IMR-90 (cell line): ENCODE results near the gene ARFIP1. TPM values are rescaled to one million over a fixed set of nuclear protein-coding genes. Genes with fewer than 3 reads are reported as not detected.

ENCODE experiments used
- ATAC-seq: fragments of 200-7000 bp; cut with Tn5 transposase; 2 replicates; pipeline ENCODE4 v1.9.1; 2020; ENCODE audit warnings: low read depth, mild to moderate bottlenecking, moderate library complexity
- BruUV-seq: library from RNA; stranded (reverse); fragments of 400-500 nt; replicated peaks from 2 replicates; lab custom pipeline; 2021; lab: Mats Ljungman, UMichigan
- CTCF ChIA-PET: fragments of 300-600 bp; formaldehyde crosslinking; extraction: SDS; loops from one replicate; lab custom pipeline; 2021; ENCODE audit warnings: antibody characterized with exemption; lab: Yijun Ruan, JAX
- POLR2A ChIA-PET: fragments of 300-600 bp; sonication (Branson Sonifier 250); formaldehyde crosslinking; loops from one replicate; lab custom pipeline; 2022; ENCODE audit warnings: antibody characterized with exemption; ENCODE audit not compliant: unreplicated experiment; lab: Charles Lee
- DNase-seq: peaks from one replicate; pipeline ENCODE4 v3.0.0; 2013
- H2AFZ ChIP-seq: replicated peaks from 2 replicates; pipeline ENCODE3; 2013; ENCODE audit warnings: low read length, mild to moderate bottlenecking; ENCODE audit not compliant: poor library complexity
- H2AK5ac ChIP-seq: 2 replicates; pipeline ENCODE4 v1.6.1; 2013; ENCODE audit warnings: low read depth, low read length, inconsistent platforms
- H2AK9ac ChIP-seq: replicated peaks from 2 replicates; pipeline ENCODE3; 2013; ENCODE audit warnings: mild to moderate bottlenecking, low read depth, low read length, moderate library complexity; ENCODE audit not compliant: poor library complexity
- H2BK120ac ChIP-seq: 2 replicates; pipeline ENCODE4 v1.6.1; 2013; ENCODE audit warnings: low read depth, low read length, inconsistent platforms
- H2BK15ac ChIP-seq: 3 replicates; pipeline ENCODE4 v1.6.1; 2013; ENCODE audit warnings: low read depth, low read length, inconsistent platforms
- H2BK20ac ChIP-seq: 2 replicates; pipeline ENCODE4 v1.6.1; 2013; ENCODE audit warnings: low read depth, mild to moderate bottlenecking, inconsistent platforms, low read length, moderate library complexity
- H2BK5ac ChIP-seq: 2 replicates; pipeline ENCODE4 v1.6.1; 2013; ENCODE audit warnings: mild to moderate bottlenecking, low read depth, low read length, inconsistent platforms; ENCODE audit not compliant: poor library complexity, severe bottlenecking
- H3K14ac ChIP-seq: replicated peaks from 2 replicates; pipeline ENCODE4 v1.6.1; 2013; ENCODE audit warnings: low read depth, low read length, inconsistent platforms
- H3K18ac ChIP-seq: 2 replicates; pipeline ENCODE4 v1.6.1; 2013; ENCODE audit warnings: low read depth, low read length, control low read depth
- H3K23ac ChIP-seq: 2 replicates; pipeline ENCODE4 v1.6.1; 2013; ENCODE audit warnings: low read depth, low read length, inconsistent platforms
- H3K27ac ChIP-seq: 2 replicates; pipeline ENCODE4 v1.5.1; 2013; ENCODE audit warnings: mild to moderate bottlenecking, control low read depth, low read length; ENCODE audit not compliant: insufficient read depth
- H3K27me3 ChIP-seq: 2 replicates; pipeline ENCODE4 v1.6.1; 2013; ENCODE audit warnings: low read length; ENCODE audit not compliant: control insufficient read depth, insufficient read depth
- H3K36me3 ChIP-seq: 2 replicates; pipeline ENCODE4 v1.6.1; 2013; ENCODE audit warnings: low read length, mixed read lengths; ENCODE audit not compliant: control insufficient read depth, insufficient read depth
- H3K4ac ChIP-seq: 2 replicates; pipeline ENCODE4 v1.6.1; 2013; ENCODE audit warnings: low read depth, low read length, inconsistent platforms
- H3K4me1 ChIP-seq: 2 replicates; pipeline ENCODE4 v1.6.1; 2013; ENCODE audit warnings: low read length, mixed read lengths; ENCODE audit not compliant: control insufficient read depth, insufficient read depth
- H3K4me2 ChIP-seq: 2 replicates; pipeline ENCODE4 v1.6.1; 2013; ENCODE audit warnings: low read depth, mild to moderate bottlenecking, control low read depth, low read length, moderate library complexity
- H3K4me3 ChIP-seq: 2 replicates; pipeline ENCODE4 v1.5.1; 2013; ENCODE audit warnings: low read depth, mild to moderate bottlenecking, control low read depth, low read length, moderate library complexity; ENCODE audit not compliant: insufficient read depth
- H3K56ac ChIP-seq: 2 replicates; pipeline ENCODE4 v1.6.1; 2013; ENCODE audit warnings: low read length, inconsistent platforms; ENCODE audit not compliant: insufficient read depth; ENCODE audit errors: extremely low read depth
- H3K79me1 ChIP-seq, 2 experiments: 2 replicates each; pipeline ENCODE4 v1.6.1; 2013; ENCODE audit warnings: low read length in 2 of 2, inconsistent platforms in 1 of 2, low read depth in 1 of 2
- H3K9ac ChIP-seq: 2 replicates; pipeline ENCODE4 v1.6.1; 2013; ENCODE audit warnings: low read depth, low read length, control low read depth
- H3K9me1 ChIP-seq: 2 replicates; pipeline ENCODE4 v1.6.1; 2013; ENCODE audit warnings: low read length, inconsistent platforms; ENCODE audit not compliant: insufficient read depth
- H3K9me3 ChIP-seq: 2 replicates; pipeline ENCODE4 v1.6.1; 2013; ENCODE audit warnings: low read length; ENCODE audit not compliant: control insufficient read depth, insufficient read depth
- H4K20me1 ChIP-seq: 2 replicates; pipeline ENCODE4 v1.6.1; 2013; ENCODE audit warnings: low read length, inconsistent platforms; ENCODE audit not compliant: insufficient read depth
- H4K5ac ChIP-seq: 2 replicates; pipeline ENCODE4 v1.6.1; 2013; ENCODE audit warnings: mild to moderate bottlenecking, low read depth, low read length, control low read depth
- H4K8ac ChIP-seq, 2 experiments: 2 replicates each; pipeline ENCODE4 v1.6.1; 2013; ENCODE audit warnings: low read depth in 2 of 2, low read length in 2 of 2, control low read depth in 1 of 2, inconsistent platforms in 1 of 2
- H4K91ac ChIP-seq: 2 replicates; pipeline ENCODE4 v1.6.1; 2013; ENCODE audit warnings: low read depth, low read length, inconsistent platforms; ENCODE audit not compliant: insufficient read depth
- CHD1 ChIP-seq: IDR thresholded peaks from 2 replicates; pipeline ENCODE4 v1.6.1; 2012; ENCODE audit warnings: low read depth, low read length, improper control_type of control experiment
- MAZ ChIP-seq: IDR thresholded peaks from 2 replicates; pipeline ENCODE4 v1.6.1; 2012; ENCODE audit warnings: low read depth, mild to moderate bottlenecking, low read length, improper control_type of control experiment, moderate library complexity, borderline replicate concordance
- NFE2L2 ChIP-seq: fragments of 150-350 bp; IDR thresholded peaks from 2 replicates; pipeline ENCODE4 v1.6.1; 2016; ENCODE audit warnings: low read depth, mild to moderate bottlenecking, low read length
- POLR2A ChIP-seq: IDR thresholded peaks from 2 replicates; pipeline ENCODE4 v1.6.1; 2012; ENCODE audit warnings: mild to moderate bottlenecking, low read depth, low read length
- RAD21 ChIP-seq: IDR thresholded peaks from 2 replicates; pipeline ENCODE4 v1.6.1; 2012; ENCODE audit warnings: low read length, improper control_type of control experiment
- WGBS, 2 experiments: methylation state at CpG; one replicate each; pipeline versions ENCODE4 v1.1.5 to v1.1.7; 2013; ENCODE audit warnings: missing lambda C conversion rate in 2 of 2; ENCODE audit not compliant: insufficient read length in 1 of 2; ENCODE audit errors: extremely low coverage in 2 of 2; 5-methylcytosine and 5-hydroxymethylcytosine counted together
- dilution Hi-C: fragments of 300-500 bp; cut with HindIII; formaldehyde crosslinking; loops from one replicate; pipeline ENCODE4 v1.14.3; 2018; ENCODE audit warnings: low sequenced_read_pairs; ENCODE audit not compliant: unreplicated experiment
- in situ Hi-C: fragments of 300-500 bp; cut with MboI; formaldehyde crosslinking; loops from 3 replicates; pipeline ENCODE4 v1.14.3; 2019; ENCODE audit warnings: low sequenced_read_pairs, inconsistent platforms, mixed read lengths
- intact Hi-C: fragments of 100-400 bp; cut with micrococcal nuclease; formaldehyde crosslinking; loops from 2 replicates; pipeline ENCODE4 v1.10.0; 2022
- polyA plus RNA-seq, 3 experiments: library from polyadenylated mRNA; depleted of rRNA; stranded (reverse); fragments of >200 nt; gene quantifications; 2 replicates each; pipeline ENCODE4 v1.2.3, GENCODE V29; 2012; ENCODE audit warnings: low replicate concordance in 1 of 3
- total RNA-seq: library from RNA; depleted of rRNA; stranded (reverse); fragments of >200 nt; gene quantifications from 2 replicates; pipeline ENCODE4 v1.2.3, GENCODE V29; 2012
- TF ChIP-seq, protein P1 (sequence below): fragments of 150-350 bp; IDR thresholded peaks from 2 replicates; pipeline ENCODE4 v1.6.1; 2016; ENCODE audit warnings: low read depth, mild to moderate bottlenecking, low read length, moderate library complexity, borderline replicate concordance

ARFIP1 gene
- total and polyA plus RNA-seq, 2 of the 4 experiments (the other 2 are of a cell fraction): 12.7 to 30.5 TPM

DNA sequence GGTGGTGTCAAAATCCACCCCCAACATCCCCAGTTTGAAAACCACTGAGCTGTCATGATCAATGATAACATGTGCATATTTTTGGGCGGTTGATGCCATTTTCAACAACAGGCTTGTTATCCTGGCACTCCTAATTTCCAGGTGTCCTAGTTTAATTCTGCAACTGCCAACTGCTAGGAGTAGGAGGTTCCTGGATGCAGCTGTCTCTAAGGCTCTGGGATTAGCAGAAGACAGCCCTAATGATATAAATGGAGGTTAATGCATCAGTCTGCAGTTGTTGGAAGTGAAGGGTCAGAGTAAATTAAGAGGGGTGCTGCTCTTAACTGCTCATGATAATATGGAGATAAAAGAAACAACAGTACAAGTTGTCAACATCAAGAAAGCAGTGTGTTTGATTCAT is 23.8 kb downstream of the ARFIP1 start:
- no TSS peak for BruUV-seq
- in situ Hi-C loops: no loop called here
- H3K4ac ChIP-seq: no peak overlapping the region

More for the DNA sequence above, 23.8 kb downstream of the ARFIP1 start:
- no peak for TF ChIP-seq CHD1
- no peak for TF ChIP-seq RAD21
- no peak for TF ChIP-seq POLR2A
- no peak for TF ChIP-seq NFE2L2
- TF ChIP-seq, protein P1, sequence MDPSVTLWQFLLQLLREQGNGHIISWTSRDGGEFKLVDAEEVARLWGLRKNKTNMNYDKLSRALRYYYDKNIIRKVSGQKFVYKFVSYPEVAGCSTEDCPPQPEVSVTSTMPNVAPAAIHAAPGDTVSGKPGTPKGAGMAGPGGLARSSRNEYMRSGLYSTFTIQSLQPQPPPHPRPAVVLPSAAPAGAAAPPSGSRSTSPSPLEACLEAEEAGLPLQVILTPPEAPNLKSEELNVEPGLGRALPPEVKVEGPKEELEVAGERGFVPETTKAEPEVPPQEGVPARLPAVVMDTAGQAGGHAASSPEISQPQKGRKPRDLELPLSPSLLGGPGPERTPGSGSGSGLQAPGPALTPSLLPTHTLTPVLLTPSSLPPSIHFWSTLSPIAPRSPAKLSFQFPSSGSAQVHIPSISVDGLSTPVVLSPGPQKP: no peak
- TF ChIP-seq MAZ: no peak
- Histone ChIP-seq H2AK5ac (no peak overlapping the region), H3K79me1 (peaks cover 27 to 52% of the 10 kb centered on the region in 2 experiments), H2BK5ac (no peak overlapping the region), H4K91ac (no peak overlapping the region), H3K9me3 (no peaks in the 10 kb centered on the region), H3K4me3 (no peak overlapping the region), H3K9me1 (no peaks in the 10 kb centered on the region), H3K9ac (no peak overlapping the region), H3K27me3 (no peaks in the 10 kb centered on the region), H2BK20ac (no peak overlapping the region), H3K18ac (no peak overlapping the region), H4K8ac (no peak overlapping the region), H3K4me1 (peaks cover 2% of the 10 kb centered on the region; the same call in 1 of the 2 replicates), H2AFZ (no peak overlapping the region), H3K36me3 (no peaks in the 10 kb centered on the region), H2BK15ac (no peak overlapping the region), H3K14ac (no peak overlapping the region), H3K56ac (no peak overlapping the region), H2AK9ac (no peak overlapping the region), H3K23ac (no peak overlapping the region), H3K27ac (no peak overlapping the region), H3K4me2 (no peak overlapping the region), H4K20me1 (peaks cover 11% of the 10 kb centered on the region; the same call in 1 of the 2 replicates), H2BK120ac (no peak overlapping the region), H4K5ac (no peak overlapping the region)
- dilution Hi-C loops (no loop called here), intact Hi-C loops (no loop called here)
- ChIA-PET CTCF (no interaction called here), POLR2A (no interaction called here)
- ATAC-seq: no peak
- WGBS, 2 experiments: no CpG with 5 or more reads among the region's 1 CpG
- no peak for DNase-seq
